HG03066 (cell line): ENCODE measurements around the gene COL6A2.
"Not testable (repeated sequence)": the region's sequence is repeated elsewhere in the genome, so short reads cannot be mapped to it uniquely, and the experiment has no call there.

ENCODE experiments used
- ATAC-seq: cut with Tn5 transposase; IDR thresholded peaks from one replicate; pipeline ENCODE4 v1.9.1; 2021; ENCODE audit warnings: low read depth; ENCODE audit not compliant: unreplicated experiment

COL6A2 gene

GRCh38 chr21:46060596-46061061 is 37.3 kb upstream of the COL6A2 start:
- no peak for ATAC-seq

- ATAC-seq: no peak
Observed at GRCh38 chr21:46061063-46061462, 36.8 kb upstream of the COL6A2 start.

DNA sequence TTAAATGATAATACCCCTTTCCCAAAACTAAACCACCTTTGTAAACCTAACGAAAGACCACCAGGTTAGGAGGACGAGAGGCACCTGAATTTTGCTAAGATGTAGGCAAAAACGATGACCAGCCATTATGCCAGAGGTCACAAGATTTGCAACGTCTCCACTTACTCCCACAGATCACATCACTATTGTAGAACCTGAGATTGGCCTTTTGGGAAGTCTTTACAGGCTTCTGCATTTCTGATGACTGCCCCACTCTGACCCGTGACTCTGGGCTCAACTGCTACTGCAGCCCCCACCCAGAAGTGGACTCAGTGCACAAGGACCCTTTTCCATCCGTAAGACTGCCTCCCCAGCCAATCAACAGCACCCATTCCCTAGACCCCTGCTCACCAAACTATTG is 36.4 kb upstream of the COL6A2 start:
- ATAC-seq: no peak

GRCh38 chr21:46061950-46062349 is 36.0 kb upstream of the COL6A2 start:
- no peak for ATAC-seq

- ATAC-seq: no peak
Observed at GRCh38 chr21:46062471-46063211, 35.3 kb upstream of the COL6A2 start.

DNA sequence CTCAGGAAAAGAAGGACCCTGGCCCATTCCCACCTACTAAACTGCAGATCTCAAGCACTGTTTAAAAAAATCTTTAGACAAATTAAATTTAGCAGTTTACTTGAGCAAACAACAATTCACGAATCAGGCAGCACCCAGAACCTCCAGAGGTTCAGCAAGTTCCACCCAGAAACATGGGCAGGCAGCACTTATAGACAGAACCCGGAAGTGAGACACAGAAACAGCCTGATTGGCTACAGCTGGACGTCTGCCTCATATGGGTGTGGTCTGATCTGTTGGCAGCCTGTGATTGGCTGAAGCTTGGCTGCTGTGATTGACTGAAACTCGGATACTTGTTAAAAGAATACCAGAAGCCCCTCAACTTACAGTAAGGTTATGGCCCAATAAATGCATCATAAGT is 34.7 kb upstream of the COL6A2 start:
- no peak for ATAC-seq

GRCh38 chr21:46063734-46064680 is 33.9 kb upstream of the COL6A2 start:
- no peak for ATAC-seq

DNA sequence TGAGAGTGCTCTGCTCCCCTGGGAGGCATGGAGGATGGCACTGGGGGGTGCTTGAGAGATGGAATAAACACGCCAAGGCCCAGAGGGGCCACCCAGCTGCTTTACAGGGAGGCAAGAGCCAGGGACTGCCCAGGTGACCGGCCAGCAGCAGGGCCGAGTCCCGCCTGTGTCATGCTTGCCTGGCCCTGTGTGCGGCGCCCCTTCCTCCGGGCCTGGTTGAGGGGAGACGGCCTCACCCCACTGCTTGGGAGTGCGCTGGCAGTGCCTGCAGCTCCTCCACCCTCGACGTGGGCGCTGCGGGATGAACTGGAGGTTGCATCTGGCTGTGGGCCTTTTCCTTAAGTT is 33.1 kb upstream of the COL6A2 start:
- no peak for ATAC-seq

DNA sequence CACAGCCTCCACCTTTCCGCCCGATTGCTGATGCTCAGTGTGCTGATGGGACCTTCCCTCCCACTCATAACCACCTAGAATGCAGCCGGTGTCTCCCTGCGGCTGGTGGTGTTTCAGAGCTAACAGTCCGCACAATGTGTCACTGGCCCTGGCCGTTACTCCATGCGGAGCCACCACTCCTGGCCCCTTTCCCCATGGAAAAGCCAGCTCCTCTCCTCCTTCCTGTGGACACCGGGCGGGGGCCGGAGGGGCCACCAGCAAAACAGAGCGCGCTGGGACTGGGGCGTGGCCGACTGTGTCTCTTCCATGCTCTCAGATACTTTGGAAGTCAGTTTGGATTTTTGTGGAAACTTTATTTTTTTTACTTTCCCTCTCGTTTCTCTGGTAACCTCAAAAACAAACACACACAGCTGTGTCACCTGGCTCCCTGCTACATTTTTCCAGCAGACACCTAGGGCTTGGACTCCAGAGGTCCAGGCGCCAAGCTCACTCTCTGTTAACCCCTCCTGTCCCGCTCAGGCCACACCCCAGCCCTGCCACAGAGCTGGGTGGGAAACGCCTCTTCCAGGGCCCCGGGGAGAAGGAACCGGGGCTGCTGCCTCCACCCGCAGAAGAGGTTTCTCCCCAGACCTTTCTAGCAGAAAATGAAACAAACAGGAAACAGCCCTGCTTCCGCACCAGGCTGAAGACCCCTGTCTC is 32.5 kb upstream of the COL6A2 start:
- ATAC-seq: no peak

DNA sequence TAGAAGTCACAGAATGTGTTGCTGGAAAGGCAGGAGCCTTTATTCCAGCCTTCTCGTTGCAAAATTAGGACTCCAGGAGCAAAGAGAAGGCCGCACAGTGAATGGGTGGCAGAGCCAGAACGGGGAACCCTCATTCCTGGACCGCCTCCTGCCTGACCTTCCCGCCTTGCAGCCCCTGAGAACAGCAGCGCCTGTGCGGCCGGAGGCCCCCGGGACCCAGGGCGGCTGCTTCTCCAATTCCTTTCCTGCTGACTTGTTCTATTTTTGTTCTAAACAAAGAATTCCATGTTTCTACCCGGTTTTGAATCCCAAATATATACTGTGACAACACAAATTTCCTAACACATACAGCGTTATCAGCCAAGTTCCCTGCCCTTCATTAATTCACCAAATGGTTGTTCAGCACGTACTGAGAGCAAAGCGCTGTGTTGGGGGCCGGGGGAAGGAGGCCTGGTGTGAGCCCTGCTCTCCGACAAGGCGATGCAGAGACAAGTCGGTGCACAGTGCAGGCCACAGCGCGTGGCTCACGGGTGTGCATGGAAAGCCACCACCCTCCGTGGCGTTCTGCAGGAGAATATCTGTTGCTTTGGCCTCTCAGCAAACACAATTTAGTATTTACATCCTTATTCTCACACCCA is 31.9 kb upstream of the COL6A2 start:
- no peak for ATAC-seq

GRCh38 chr21:46066591-46067331 is 31.2 kb upstream of the COL6A2 start:
- ATAC-seq: no peak

- no peak for ATAC-seq
Observed at GRCh38 chr21:46067505-46068201, 30.3 kb upstream of the COL6A2 start.

GRCh38 chr21:46068516-46069079 is 29.3 kb upstream of the COL6A2 start:
- no peak for ATAC-seq

- ATAC-seq: no peak
Observed at GRCh38 chr21:46069166-46069565, 28.7 kb upstream of the COL6A2 start.

DNA sequence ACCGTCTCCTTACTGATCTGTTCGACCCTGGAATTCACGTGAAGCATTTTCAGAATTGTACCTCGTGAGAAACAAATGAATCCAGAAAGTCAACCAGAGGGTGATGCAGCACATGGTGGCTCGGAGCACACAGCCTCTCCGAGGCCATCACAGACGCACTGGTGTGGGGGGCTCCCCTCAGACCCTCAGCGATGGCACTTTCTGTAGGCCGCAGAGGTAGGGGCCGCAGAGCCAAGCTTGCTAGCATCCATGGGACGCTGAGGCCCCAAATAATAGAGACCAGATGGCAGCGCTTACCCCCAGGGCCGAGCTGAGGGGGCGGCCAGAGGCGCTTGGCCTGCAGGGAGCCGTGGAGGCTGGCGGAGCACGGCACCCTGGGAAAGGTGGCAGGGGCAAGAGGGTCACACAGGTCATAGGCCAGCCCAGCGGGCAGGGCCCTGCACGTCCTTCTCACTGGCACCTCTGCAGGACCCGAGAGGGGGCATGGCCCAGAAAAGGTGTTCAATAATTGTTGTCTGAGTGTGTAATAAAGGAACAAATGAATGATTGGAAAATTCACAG is 28.1 kb upstream of the COL6A2 start:
- ATAC-seq: no peak

GRCh38 chr21:46071082-46071481 is 26.8 kb upstream of the COL6A2 start:
- no peak for ATAC-seq

- not testable (repeated sequence) for ATAC-seq
Observed at GRCh38 chr21:46076724-46077123, 21.2 kb upstream of the COL6A2 start.

DNA sequence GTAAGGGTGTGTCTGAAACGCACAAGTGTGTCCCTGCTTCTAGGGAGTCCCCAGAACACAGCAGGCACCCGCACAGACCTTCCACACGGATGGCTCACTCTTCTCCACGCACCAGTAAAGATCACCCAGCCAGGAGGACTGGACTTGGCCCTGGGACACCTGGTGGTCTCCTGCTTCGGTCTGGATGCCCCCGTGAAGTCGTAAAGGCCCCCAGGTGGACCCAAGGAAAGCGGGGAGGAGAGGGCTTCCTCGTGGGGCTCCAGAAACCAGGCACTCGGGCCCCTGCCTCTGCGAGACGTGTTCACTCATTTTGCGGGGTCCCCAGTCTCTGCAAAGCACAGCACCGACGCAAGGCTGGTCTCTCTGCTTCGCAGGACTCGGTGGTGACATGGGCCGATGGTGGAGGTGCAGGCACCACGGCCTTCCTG is 20.2 kb upstream of the COL6A2 start:
- no peak for ATAC-seq
